Bone marrow (tissue), 2 donors: ENCODE results near the gene LHPP.

Experiments
- DNase-seq, 2 donors: peaks; one replicate each; lab custom pipeline; 2025; lab: John Stamatoyannopoulos, UW

LHPP gene

DNA sequence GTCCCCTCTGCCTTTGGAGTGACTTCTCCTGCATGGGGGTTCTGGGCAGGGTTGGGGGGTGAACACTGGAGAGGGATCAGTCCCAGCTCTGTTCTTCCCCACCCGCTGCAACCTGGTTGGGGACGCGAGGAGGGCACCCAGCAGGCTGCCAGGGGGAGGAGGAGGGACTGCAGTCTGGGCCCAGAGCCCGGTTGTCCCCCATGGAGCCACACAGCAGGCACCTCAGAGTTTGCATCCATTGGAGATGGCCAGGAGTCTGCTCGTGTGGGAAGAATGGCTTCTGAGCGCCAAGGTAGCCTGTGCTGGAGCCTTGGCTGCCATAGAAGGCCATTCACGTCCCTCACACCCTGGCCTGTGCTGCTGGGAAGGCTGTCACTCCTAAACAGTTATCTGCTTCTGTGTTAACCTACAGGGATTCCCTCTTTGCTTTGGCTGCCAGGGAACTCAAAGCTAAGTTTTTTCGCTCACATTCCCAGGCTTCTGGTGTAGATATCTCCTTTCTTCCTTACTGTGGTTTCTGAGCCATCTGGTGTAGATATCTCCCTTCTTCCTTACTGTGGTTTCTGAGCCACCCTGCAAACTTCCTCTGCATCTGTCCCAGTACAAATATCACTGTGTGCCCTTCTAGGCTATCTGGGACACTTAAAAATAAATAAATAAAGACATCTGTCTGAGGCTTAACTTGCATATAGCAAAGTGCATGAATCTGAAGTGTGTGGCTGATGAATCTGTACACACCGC, 133.7 kb downstream of the LHPP start:
- no peak for DNase-seq

GRCh38 chr10:124596116-124596785, 134.6 kb downstream of the LHPP start:
- no peak for DNase-seq

- no peak for DNase-seq
Measured at GRCh38 chr10:124596962-124597845, 135.6 kb downstream of the LHPP start.

- DNase-seq, result no peak
Measured at GRCh38 chr10:124597846-124598165, 136.2 kb downstream of the LHPP start.

- DNase-seq, result no peak
Measured at GRCh38 chr10:124598196-124598595, 136.6 kb downstream of the LHPP start.

- no peak for DNase-seq
Measured at GRCh38 chr10:124598773-124599587, 137.4 kb downstream of the LHPP start.

GRCh38 chr10:124599588-124600050, 138.0 kb downstream of the LHPP start:
- no peak for DNase-seq

DNA sequence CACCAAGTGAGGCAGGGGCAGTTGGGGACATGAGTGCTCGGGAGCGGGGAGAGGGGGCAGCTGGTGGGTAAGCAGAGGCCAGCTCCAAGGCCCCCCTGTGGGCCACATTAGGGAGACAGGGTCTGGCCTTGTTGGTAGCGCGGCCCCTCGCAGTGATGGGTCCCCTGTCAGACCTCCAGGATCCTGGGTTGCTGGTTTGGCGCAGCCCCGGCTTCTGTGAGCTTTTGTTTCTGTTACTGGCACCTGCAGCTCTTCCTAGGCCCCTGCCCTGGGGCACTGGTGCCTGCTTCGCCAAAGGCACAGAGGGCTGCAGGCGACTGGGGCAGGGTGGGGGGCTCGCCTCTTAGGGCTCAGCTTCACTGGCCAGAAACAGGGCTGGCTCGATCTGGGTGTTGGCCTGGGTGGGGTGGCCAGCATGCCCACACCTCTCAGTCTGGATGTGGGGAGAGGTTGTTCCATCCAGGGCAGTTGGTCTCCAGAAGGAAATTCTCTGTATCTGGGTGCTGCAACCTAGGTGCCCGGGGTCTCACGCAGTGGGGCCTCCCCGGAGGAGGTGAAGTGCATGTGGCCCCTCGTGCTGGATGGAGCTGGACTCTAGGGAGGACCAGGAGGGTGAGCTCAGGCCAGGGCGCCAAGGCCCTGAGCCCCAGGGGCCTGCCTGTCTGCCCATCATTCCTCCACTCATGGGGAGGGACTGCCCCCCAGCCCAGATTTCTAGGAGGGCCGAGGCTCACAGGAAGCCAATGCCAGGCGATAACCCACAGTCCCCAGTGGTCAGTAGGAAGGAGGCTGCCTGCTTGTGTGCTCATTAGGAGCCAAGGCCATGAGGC, 138.6 kb downstream of the LHPP start:
- no peak for DNase-seq

DNA sequence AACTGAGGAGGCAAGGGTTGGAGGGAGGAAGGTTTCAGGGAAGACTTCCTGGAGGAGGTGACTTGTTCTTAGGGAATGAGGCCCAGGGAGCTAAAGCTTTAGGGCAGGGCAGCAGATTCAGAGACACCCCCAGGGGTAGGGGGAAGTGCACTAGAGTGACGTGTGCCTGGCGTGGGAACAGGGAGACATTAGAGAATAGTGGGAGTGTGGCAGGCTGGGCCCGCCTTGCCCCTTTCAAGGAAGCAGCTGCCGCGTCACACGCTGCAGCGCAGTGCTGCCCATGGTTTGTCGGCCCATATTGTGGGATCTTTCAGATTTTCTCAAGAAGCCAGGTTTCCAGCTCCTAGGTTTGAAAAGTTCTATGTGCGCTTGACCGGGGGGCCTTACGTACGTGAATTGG, 139.4 kb downstream of the LHPP start:
- no peak for DNase-seq

DNA sequence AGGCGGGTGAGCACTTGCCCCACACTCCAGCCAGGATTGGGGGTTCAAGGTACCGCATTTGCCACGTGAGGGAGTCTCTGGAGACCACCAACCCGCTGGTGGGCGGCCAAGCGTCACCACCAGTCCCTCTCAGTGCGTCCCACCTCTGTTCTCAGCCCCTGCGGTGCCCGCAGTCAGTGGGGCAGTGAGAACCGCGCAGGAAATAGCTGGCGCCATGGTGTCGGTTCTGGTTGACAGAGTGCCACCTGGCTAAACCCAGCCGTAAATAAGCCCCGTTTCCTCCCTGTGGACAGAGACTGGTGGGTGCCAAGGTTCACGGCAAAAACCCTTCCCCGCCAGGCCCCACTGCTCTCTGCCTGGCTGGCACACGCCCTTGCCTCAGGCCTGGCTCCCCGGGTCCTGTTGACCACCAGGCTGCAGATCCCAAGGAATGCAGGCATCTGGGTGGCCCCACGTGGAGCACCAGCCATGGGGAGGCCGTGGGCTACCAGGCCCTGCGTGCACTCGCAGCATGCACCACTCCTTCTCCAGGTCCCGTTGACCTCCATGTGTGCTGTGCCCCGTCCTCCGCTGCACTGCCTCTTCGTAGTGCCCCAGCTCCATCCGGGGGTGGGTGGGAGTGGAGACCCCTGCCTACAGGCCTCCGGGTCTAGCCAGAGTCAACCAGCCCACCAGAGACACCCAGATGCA, 140.0 kb downstream of the LHPP start:
- no peak for DNase-seq

GRCh38 chr10:124602121-124602561, 140.5 kb downstream of the LHPP start:
- no peak for DNase-seq

DNA sequence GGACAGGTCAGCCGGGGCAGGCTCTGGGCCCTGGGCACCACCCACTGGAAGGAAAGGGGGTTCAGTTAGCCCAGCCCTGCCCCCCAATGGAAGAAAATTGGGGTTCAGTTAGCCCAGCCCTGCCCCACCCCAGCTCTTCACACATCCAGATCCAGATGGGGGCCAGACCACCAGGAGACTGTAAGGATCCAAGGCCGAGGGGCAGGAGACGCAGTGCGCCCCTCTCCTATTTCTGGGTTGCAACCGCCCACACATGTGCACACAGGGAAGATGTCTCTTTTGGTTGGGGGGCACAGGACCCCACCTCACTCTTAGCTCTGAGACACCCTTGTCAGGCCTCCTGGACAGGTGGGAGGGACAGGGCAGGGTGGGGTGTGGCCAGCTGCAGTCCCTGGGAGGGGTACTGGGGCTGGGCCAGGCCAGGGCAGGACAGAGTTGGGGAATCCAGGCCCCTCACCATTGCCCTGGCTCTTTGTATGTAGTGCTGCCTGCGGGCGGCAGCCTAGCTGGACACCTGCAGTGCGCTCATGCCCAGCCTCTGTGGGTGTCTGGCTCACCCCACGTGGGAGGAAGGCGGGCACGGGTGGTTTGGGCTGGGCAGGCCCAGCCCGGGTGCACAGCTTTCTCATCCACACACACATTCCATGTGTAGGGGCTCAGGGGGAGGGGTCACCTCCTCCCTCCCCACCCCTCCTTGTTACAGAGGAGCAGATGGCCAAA, 141.2 kb downstream of the LHPP start:
- DNase-seq, result no peak

DNA sequence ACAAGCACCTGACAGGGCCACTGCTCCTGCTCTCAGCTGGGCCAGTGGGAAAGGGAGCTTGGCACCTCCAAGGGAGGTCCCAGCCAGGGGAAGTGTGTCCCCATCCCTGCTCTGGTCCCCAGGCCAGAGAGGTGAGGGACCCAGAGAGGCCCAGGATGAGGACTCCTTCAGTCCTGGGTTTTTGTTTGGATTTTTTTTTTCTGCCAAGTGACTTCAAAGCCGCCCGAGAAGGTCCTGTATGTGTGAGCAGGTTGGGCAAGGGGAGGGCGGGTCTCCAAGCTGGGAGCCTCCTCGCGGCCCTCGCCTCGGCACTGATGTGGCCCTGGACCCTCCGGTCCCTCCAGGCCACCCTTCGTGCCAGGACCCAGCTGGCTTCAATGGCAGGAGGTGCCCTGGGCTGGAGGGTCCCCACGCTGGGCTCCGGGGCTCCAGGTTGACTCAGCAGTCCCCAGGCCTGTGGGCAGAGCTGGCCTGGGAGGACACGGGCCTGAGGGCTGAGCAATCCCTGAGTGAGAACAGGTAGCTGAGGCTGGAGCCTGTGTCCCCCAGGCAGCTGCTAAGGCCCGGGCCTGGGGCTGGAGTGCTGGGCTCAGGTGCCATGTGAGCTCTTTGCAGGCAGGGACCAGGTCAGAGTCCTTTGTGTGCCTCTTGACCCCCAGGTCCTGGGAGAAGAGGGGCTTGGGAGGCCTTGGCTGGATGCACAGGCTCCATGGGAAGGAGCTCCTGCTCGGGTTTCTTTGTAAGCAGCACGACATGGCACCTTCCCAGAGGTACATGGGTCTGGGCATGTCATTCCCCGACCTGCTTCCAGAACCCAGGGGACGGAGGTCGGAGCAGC, 142.0 kb downstream of the LHPP start:
- DNase-seq, result no peak

DNA sequence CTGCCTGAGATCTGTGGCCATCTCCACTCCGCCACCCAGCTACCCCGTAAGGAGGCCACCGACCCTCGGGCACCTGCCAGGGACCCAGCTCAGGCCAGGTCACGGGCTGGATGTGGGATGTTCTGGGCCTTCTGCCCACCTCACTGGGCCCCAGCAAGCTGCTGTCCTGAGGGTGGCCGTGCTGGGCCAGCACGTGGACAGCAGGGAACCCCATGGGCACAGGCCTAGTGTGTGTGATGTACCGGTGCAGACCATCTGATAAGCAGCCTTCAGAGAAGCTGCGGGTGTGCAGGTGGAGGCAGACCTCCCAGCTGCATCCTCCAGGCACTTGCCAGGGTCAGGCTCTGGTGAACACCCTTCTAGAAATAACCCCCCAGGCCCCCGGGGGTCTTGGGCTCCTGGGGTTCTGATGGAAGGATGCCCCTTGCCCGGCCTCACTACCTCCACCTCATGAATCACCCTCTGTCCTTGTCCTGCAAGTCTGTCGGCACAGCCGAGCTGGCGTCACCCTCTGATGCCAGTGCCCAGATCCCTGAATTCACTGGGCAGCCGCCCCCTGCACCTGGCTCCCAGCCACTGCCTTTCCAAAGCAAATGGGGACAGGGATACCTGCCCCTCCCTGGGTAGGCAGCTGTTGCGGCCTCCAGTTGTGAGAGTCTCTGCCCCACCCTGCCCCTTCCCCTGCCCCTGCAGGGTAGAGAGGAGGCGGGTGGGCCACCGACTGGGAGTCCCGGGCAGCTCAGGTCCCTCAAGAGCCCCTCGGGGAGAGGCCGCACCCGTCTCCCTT, 142.8 kb downstream of the LHPP start:
- no peak for DNase-seq

GRCh38 chr10:124605001-124605370, 143.4 kb downstream of the LHPP start:
- no peak for DNase-seq

DNA sequence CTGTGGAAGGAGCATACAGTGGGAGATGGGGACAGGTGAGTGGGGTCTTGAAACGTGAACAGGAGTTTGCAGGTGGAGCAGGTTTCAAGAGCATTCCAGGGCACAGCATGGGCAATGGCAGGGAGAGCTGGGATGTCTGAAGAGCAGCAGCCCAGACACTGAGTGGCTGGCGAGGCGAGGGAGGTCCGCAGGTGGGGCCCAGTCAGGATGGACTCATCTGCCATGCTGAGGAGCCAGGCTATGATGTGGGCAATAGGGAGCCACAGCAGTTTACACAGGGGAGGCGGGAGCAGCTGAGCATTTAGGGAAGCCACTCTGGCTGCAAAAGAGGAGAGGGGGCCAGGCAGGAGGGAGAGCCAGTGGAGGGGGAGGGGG, 143.8 kb downstream of the LHPP start:
- DNase-seq, result no peak

DNA sequence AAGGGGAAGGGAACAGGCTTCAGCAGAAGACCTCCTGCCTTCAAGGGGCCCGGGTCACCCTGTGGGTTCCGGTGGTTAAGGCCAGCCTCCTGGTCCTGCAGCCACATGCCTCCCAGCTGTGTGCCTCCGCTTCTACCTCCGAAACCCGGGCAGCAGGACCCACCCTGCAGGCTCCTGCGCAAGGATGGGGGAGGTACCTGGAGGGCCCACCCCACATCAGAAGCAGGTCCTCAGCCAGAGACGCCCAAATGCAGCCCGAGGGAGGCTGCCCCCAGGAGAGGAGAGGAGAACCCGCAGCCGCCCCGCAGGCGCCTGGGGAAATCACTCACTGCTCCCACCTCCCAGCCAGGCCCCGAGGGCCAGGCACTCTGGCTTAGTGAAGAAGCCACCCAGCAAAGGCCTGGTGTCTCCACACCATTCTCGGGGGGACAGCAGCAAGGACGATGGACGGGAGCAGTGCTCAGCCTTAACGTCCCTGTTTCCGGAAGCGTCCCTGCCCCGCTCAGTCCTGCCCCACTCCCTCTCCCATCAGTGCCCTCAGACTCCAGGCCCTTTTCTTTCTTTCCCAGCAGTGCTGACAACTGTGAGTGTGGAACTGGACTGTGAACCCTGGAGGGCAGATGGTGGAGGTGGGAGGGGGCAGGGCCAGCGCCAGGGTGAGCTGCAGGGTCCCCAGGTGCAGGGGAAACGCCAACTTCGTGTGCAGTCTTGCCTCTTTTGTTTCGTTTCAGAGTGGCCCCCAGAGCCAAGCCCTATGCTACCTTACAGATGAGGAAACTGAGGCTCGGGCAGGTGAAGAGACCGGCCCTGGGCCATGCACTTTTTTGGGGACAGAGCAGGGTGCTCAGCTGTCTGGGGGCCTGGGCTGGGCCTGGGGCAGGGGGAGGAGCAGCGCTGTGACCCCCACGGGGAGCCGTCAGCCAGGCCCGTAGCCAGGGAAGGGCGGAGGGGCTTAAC, 144.5 kb downstream of the LHPP start:
- DNase-seq, result no peak
